ENCODE measurements around the gene PRDM8.

The PRDM8 gene

GRCh38 chr4:80165855-80166254 is 31.4 kb upstream of the PRDM8 start:
- Histone ChIP-seq H3K9me3 (ENCODE audit: control insufficient read depth, insufficient read depth, low read length) (no peaks in the 10 kb centered on the region), H3F3A (ENCODE audit: control insufficient read depth, insufficient read depth) (no peaks in the 10 kb centered on the region)
- no peak for TF ChIP-seq CTCF (IDR thresholded peaks at IDR 0.05; ENCODE audit: low read depth, low read length, poor library complexity, severe bottlenecking)
- TF ChIP-seq EZH2phosphoT487 (IDR thresholded peaks at IDR 0.05; ENCODE audit: borderline replicate concordance, low read length), result no peak

DNA sequence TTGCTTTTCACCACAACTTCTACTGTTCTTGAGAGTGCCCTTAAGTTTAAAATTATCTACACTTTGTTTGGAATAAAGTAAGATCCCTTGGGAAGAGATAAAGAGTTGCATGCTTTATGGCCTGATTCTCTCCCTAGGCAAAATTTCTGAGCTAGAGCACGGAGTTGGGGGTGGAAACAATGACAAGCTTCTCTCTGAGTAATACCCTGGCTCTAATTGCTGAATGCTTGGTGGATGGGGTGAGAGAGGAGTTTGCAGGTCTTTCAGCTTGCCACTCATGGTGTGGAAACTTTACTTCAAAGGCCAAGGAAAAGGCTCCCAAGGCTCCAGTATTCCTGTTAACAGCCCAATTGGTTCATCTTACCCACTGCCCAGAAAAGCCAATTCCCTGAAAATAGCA is 26.1 kb upstream of the PRDM8 start:
- no peaks in the 10 kb centered on the region for H3K36me3 ChIP-seq (ENCODE audit: control insufficient read depth, low read length)
- no peaks in the 10 kb centered on the region for H3K9me2 ChIP-seq (replicated peaks; ENCODE audit: control insufficient read depth, low read length)
- no peaks in the 10 kb centered on the region for H3F3A ChIP-seq (ENCODE audit: control insufficient read depth, insufficient read depth)
- no peaks in the 10 kb centered on the region for H4K20me1 ChIP-seq (ENCODE audit: control insufficient read depth, insufficient read depth, low read depth, low read length)
- no peaks in the 10 kb centered on the region for H3K4me1 ChIP-seq (ENCODE audit: control insufficient read depth, low read length)
- no peaks in the 10 kb centered on the region for H3K79me2 ChIP-seq (ENCODE audit: control insufficient read depth, low read length)
- no peaks in the 10 kb centered on the region for H3K9me3 ChIP-seq (ENCODE audit: control insufficient read depth, insufficient read depth, low read length)
- no peak overlapping the region for H3K4me3 ChIP-seq (ENCODE audit: low read length)
- H3K27ac ChIP-seq (ENCODE audit: low read depth, low read length), result no peak overlapping the region
- no peaks in the 10 kb centered on the region; the same call in 1 of the 2 replicates for H3K27me3 ChIP-seq (ENCODE audit: control insufficient read depth, low read length)
- no peak overlapping the region for H3K4me2 ChIP-seq (ENCODE audit: low read length)
- TF ChIP-seq EZH2phosphoT487 (IDR thresholded peaks at IDR 0.05; ENCODE audit: borderline replicate concordance, low read length) (no peak), CTCF (IDR thresholded peaks at IDR 0.05; ENCODE audit: low read depth, low read length, poor library complexity, severe bottlenecking) (no peak)

More at GRCh38 chr4:80165855-80166254, 31.4 kb upstream of the PRDM8 start:
- Histone ChIP-seq H3K4me3 (ENCODE audit: low read length) (no peak overlapping the region), H3K27ac (ENCODE audit: low read depth, low read length) (no peak overlapping the region), H3K36me3 (ENCODE audit: control insufficient read depth, low read length) (no peaks in the 10 kb centered on the region), H3K4me1 (ENCODE audit: control insufficient read depth, low read length) (no peaks in the 10 kb centered on the region), H3K79me2 (ENCODE audit: control insufficient read depth, low read length) (no peaks in the 10 kb centered on the region), H3K4me2 (ENCODE audit: low read length) (no peak overlapping the region), H4K20me1 (ENCODE audit: control insufficient read depth, insufficient read depth, low read depth, low read length) (no peaks in the 10 kb centered on the region), H3K27me3 (ENCODE audit: control insufficient read depth, low read length) (no peaks in the 10 kb centered on the region), H3K9me2 (replicated peaks; ENCODE audit: control insufficient read depth, low read length) (no peaks in the 10 kb centered on the region)

DNA sequence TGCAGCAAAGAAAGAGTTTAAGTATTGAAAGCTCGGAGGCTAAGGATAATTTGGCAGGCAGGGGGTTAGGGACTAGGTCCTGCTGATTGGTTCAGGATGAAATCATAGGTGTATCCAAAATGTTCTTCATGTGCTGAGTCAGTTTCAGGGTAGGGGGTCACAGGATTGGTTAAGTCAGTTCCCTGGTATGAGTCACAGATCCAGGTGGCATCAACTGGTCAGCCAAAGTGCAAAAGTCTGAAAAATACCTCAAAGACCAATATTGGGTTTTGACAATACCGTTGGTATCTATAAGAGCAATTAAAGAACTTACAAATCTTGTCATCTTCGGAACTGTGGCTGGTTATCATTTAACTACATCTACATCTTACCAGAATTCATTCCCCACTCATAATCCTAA is 25.6 kb upstream of the PRDM8 start:
- H3K27ac ChIP-seq (ENCODE audit: low read depth, low read length), result no peak overlapping the region
- H3K4me1 ChIP-seq (ENCODE audit: control insufficient read depth, low read length), result no peaks in the 10 kb centered on the region
- no peaks in the 10 kb centered on the region for H4K20me1 ChIP-seq (ENCODE audit: control insufficient read depth, insufficient read depth, low read depth, low read length)
- no peaks in the 10 kb centered on the region for H3K9me3 ChIP-seq (ENCODE audit: control insufficient read depth, insufficient read depth, low read length)
- H3K79me2 ChIP-seq (ENCODE audit: control insufficient read depth, low read length), result no peaks in the 10 kb centered on the region
- H3K9me2 ChIP-seq (replicated peaks; ENCODE audit: control insufficient read depth, low read length), result no peaks in the 10 kb centered on the region
- H3K4me2 ChIP-seq (ENCODE audit: low read length), result no peak overlapping the region
- TF ChIP-seq CTCF (IDR thresholded peaks at IDR 0.05; ENCODE audit: low read depth, low read length, poor library complexity, severe bottlenecking), result no peak
- TF ChIP-seq EZH2phosphoT487 (IDR thresholded peaks at IDR 0.05; ENCODE audit: borderline replicate concordance, low read length), result no peak
- no peaks in the 10 kb centered on the region; the same call in 1 of the 2 replicates for H3K27me3 ChIP-seq (ENCODE audit: control insufficient read depth, low read length)
- no peaks in the 10 kb centered on the region for H3K36me3 ChIP-seq (ENCODE audit: control insufficient read depth, low read length)
- no peak overlapping the region for H3K4me3 ChIP-seq (ENCODE audit: low read length)
- no peaks in the 10 kb centered on the region for H3F3A ChIP-seq (ENCODE audit: control insufficient read depth, insufficient read depth)

Data from DOHH2 (cell line).